ENCODE results near the gene MC1R.

MC1R gene

GRCh38 chr16:89884041-89884421 is 34.6 kb upstream of the MC1R start:
- no peak overlapping the region for H3K4me3 ChIP-seq (ENCODE audit: low read depth in 1 of 2, low read length in 2 of 2)
- no peak overlapping the region for H2AFZ ChIP-seq (ENCODE audit: low read depth, low read length)
- peaks cover 43% of the 10 kb centered on the region for H4K20me1 ChIP-seq (ENCODE audit: insufficient read depth, low read length)
- H3K79me2 ChIP-seq (ENCODE audit: insufficient read depth, low read length), result peaks cover 46% of the 10 kb centered on the region
- no peaks in the 10 kb centered on the region for H3K9me3 ChIP-seq (ENCODE audit: insufficient read depth, low read length, severe bottlenecking)
- ATAC-seq (ENCODE audit: insufficient read depth, low read depth), result no peak
- no peak overlapping the region for H3K9ac ChIP-seq (ENCODE audit: low read depth, low read length)
- no peak overlapping the region for H3K4me2 ChIP-seq (ENCODE audit: insufficient read depth, low read length)
- H3K27me3 ChIP-seq (ENCODE audit: insufficient read depth, low read length, poor library complexity), result no peaks in the 10 kb centered on the region
- peaks cover 83% of the 10 kb centered on the region for H3K36me3 ChIP-seq (ENCODE audit: insufficient read depth, low read length)
- no peaks in the 10 kb centered on the region for H3K4me1 ChIP-seq (ENCODE audit: insufficient read depth, low read length)
- no peak for DNase-seq
- TF ChIP-seq EZH2 (IDR thresholded peaks at IDR 0.05; ENCODE audit: borderline replicate concordance, low read depth, low read length, severe bottlenecking) (no peak), CTCF (IDR thresholded peaks at IDR 0.05; ENCODE audit: borderline replicate concordance, extremely low read depth, low read length, poor library complexity, severe bottlenecking) (no peak)
- H3K27ac ChIP-seq (ENCODE audit: low read length), result no peak overlapping the region

GRCh38 chr16:89887243-89887642 is 31.4 kb upstream of the MC1R start:
- peaks cover 85% of the 10 kb centered on the region for H3K36me3 ChIP-seq (ENCODE audit: insufficient read depth, low read length)
- H2AFZ ChIP-seq (ENCODE audit: low read depth, low read length), result no peak overlapping the region
- peaks cover 25% of the 10 kb centered on the region for H3K79me2 ChIP-seq (ENCODE audit: insufficient read depth, low read length)
- H3K9ac ChIP-seq (ENCODE audit: low read depth, low read length), result no peak overlapping the region
- no peak for ATAC-seq (ENCODE audit: insufficient read depth, low read depth)
- no peaks in the 10 kb centered on the region for H3K4me1 ChIP-seq (ENCODE audit: insufficient read depth, low read length)
- no peak overlapping the region for H3K4me2 ChIP-seq (ENCODE audit: insufficient read depth, low read length)
- H4K20me1 ChIP-seq (ENCODE audit: insufficient read depth, low read length), result peaks cover 36% of the 10 kb centered on the region
- no peaks in the 10 kb centered on the region for H3K9me3 ChIP-seq (ENCODE audit: insufficient read depth, low read length, severe bottlenecking)
- H3K4me3 ChIP-seq (ENCODE audit: low read depth in 1 of 2, low read length in 2 of 2), result no peak overlapping the region
- no peak overlapping the region for H3K27ac ChIP-seq (ENCODE audit: low read length)
- no peaks in the 10 kb centered on the region for H3K27me3 ChIP-seq (ENCODE audit: insufficient read depth, low read length, poor library complexity)
- TF ChIP-seq EZH2 (IDR thresholded peaks at IDR 0.05; ENCODE audit: borderline replicate concordance, low read depth, low read length, severe bottlenecking) (no peak), CTCF (IDR thresholded peaks at IDR 0.05; ENCODE audit: borderline replicate concordance, extremely low read depth, low read length, poor library complexity, severe bottlenecking) (no peak)
- no peak for DNase-seq

DNA sequence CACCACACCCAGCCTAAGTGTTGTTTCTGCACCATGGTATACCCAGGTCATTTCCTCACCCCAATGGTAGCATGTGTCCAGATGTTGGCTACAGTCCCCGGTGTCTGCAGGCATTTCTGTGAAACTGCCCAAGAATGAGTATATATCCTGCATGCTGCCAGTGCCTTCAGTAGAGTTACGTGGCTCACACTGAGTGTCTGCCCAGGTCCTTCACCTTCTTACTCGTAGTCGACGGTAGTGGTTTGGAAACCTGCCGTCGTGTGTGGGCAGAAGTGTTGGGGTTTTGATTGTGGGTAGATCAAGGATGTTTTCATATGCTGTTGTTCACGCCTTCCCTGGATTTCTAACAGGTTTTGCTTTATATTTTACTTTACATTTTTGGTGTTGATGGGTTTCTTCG is 28.5 kb upstream of the MC1R start:
- peaks cover 86% of the 10 kb centered on the region for H3K36me3 ChIP-seq (ENCODE audit: insufficient read depth, low read length)
- H2AFZ ChIP-seq (ENCODE audit: low read depth, low read length), result no peak overlapping the region
- H4K20me1 ChIP-seq (ENCODE audit: insufficient read depth, low read length), result peaks cover 31% of the 10 kb centered on the region
- H3K9me3 ChIP-seq (ENCODE audit: insufficient read depth, low read length, severe bottlenecking), result no peaks in the 10 kb centered on the region
- no peak overlapping the region for H3K27ac ChIP-seq (ENCODE audit: low read length)
- no peak overlapping the region for H3K4me3 ChIP-seq (ENCODE audit: low read depth in 1 of 2, low read length in 2 of 2)
- no peak for DNase-seq
- H3K27me3 ChIP-seq (ENCODE audit: insufficient read depth, low read length, poor library complexity), result no peaks in the 10 kb centered on the region
- TF ChIP-seq CTCF (IDR thresholded peaks at IDR 0.05; ENCODE audit: borderline replicate concordance, extremely low read depth, low read length, poor library complexity, severe bottlenecking) (no peak), EZH2 (IDR thresholded peaks at IDR 0.05; ENCODE audit: borderline replicate concordance, low read depth, low read length, severe bottlenecking) (no peak)
- H3K9ac ChIP-seq (ENCODE audit: low read depth, low read length), result no peak overlapping the region
- no peak for ATAC-seq (ENCODE audit: insufficient read depth, low read depth)
- no peak overlapping the region for H3K4me2 ChIP-seq (ENCODE audit: insufficient read depth, low read length)
- H3K79me2 ChIP-seq (ENCODE audit: insufficient read depth, low read length), result peaks cover 10% of the 10 kb centered on the region
- H3K4me1 ChIP-seq (ENCODE audit: insufficient read depth, low read length), result no peaks in the 10 kb centered on the region

Data from DND-41 (cell line).